ENCODE measurements around the gene RAP1GAP2. TPM values are rescaled to one million over a fixed set of nuclear protein-coding genes. Genes with fewer than 3 reads are reported as not detected.
"Not testable (repeated sequence)": the region's sequence is repeated elsewhere in the genome, so short reads cannot be mapped to it uniquely, and the experiment has no call there.

The RAP1GAP2 gene
- polyA plus RNA-seq, 3 donors = 3.9 to 17.9 (median 4.7) TPM

- H3K27ac ChIP-seq (ENCODE audit: low read depth, low read length) = no peak overlapping the region
- WGBS, 3 donors = 89 to 93% (median 91%) methylated on average over 4 of the region's 4 CpGs
Observed at GRCh38 chr17:2783310-2784030, 12.8 kb upstream of the RAP1GAP2 start.

GRCh38 chr17:2784864-2785263, 11.4 kb upstream of the RAP1GAP2 start:
- no peak overlapping the region for H3K27ac ChIP-seq (ENCODE audit: low read depth, low read length)
- WGBS, 3 donors = 82 to 84% (median 83%) methylated on average over 8 of the region's 8 CpGs

GRCh38 chr17:2785376-2785775, 10.9 kb upstream of the RAP1GAP2 start:
- H3K27ac ChIP-seq (ENCODE audit: low read depth, low read length) = not testable (repeated sequence)
- WGBS, 3 donors = 65 to 70% (median 70%) methylated on average over 12 of the region's 12 CpGs

GRCh38 chr17:2786176-2786881, 9.9 kb upstream of the RAP1GAP2 start:
- WGBS, 3 donors = 20 to 26% (median 23%) methylated on average over 20 to 21 of the region's 21 CpGs
- H3K27ac ChIP-seq (ENCODE audit: low read depth, low read length) = no peak overlapping the region

GRCh38 chr17:2789700-2790099, 6.5 kb upstream of the RAP1GAP2 start:
- WGBS, 3 donors = 44 to 67% (median 60%) methylated on average over 3 of the region's 3 CpGs

GRCh38 chr17:2792366-2793169, 3.7 kb upstream of the RAP1GAP2 start:
- no peak overlapping the region for H3K27ac ChIP-seq (ENCODE audit: low read depth, low read length)
- WGBS, 3 donors = 45 to 64% (median 49%) methylated on average over 24 of the region's 24 CpGs

More at GRCh38 chr17:2789700-2790099, 6.5 kb upstream of the RAP1GAP2 start:
- H3K27ac ChIP-seq (ENCODE audit: low read depth, low read length) = no peak overlapping the region

GRCh38 chr17:2794111-2794803, 2.0 kb upstream of the RAP1GAP2 start:
- H3K27ac ChIP-seq (ENCODE audit: low read depth, low read length) = no peak overlapping the region
- WGBS, 3 donors = 57 to 81% (median 72%) methylated on average over 6 of the region's 6 CpGs

GRCh38 chr17:2795441-2796163, 636 bp upstream of the RAP1GAP2 start:
- no peak overlapping the region for H3K27ac ChIP-seq (ENCODE audit: low read depth, low read length)
- WGBS, 3 donors = 61 to 78% (median 68%) methylated on average over 28 of the region's 28 CpGs

- WGBS, 3 donors = 30 to 81% (median 50%) methylated on average over 14 to 15 of the region's 15 CpGs
- H3K27ac ChIP-seq (ENCODE audit: low read depth, low read length) = no peak overlapping the region
Observed at GRCh38 chr17:2797226-2797625, 988 bp downstream of the RAP1GAP2 start.

- no peak overlapping the region for H3K27ac ChIP-seq (ENCODE audit: low read depth, low read length)
- 56 to 69% (median 64%) methylated on average over 11 of the region's 11 CpGs for WGBS, 3 donors
Observed at GRCh38 chr17:2797637-2798036, 1.4 kb downstream of the RAP1GAP2 start.

GRCh38 chr17:2798188-2798587, 1.9 kb downstream of the RAP1GAP2 start:
- no peak overlapping the region for H3K27ac ChIP-seq (ENCODE audit: low read depth, low read length)
- WGBS, 3 donors = 77 to 83% (median 83%) methylated on average over 11 of the region's 11 CpGs

GRCh38 chr17:2798678-2799077, 2.4 kb downstream of the RAP1GAP2 start:
- 48 to 52% (median 51%) methylated on average over 11 of the region's 11 CpGs for WGBS, 3 donors

GRCh38 chr17:2799653-2800052, 3.4 kb downstream of the RAP1GAP2 start:
- 84 to 89% (median 84%) methylated on average over 6 to 7 of the region's 7 CpGs for WGBS, 3 donors
- no peak overlapping the region for H3K27ac ChIP-seq (ENCODE audit: low read depth, low read length)

More at GRCh38 chr17:2798678-2799077, 2.4 kb downstream of the RAP1GAP2 start:
- no peak overlapping the region for H3K27ac ChIP-seq (ENCODE audit: low read depth, low read length)

GRCh38 chr17:2800367-2800766, 4.1 kb downstream of the RAP1GAP2 start:
- 56 to 64% (median 62%) methylated on average over 11 of the region's 11 CpGs for WGBS, 3 donors
- no peak overlapping the region for H3K27ac ChIP-seq (ENCODE audit: low read depth, low read length)

GRCh38 chr17:2801841-2802240, 5.6 kb downstream of the RAP1GAP2 start:
- no peak overlapping the region for H3K27ac ChIP-seq (ENCODE audit: low read depth, low read length)
- 51 to 73% (median 61%) methylated on average over 6 of the region's 6 CpGs for WGBS, 3 donors

GRCh38 chr17:2802574-2802973, 6.3 kb downstream of the RAP1GAP2 start:
- WGBS, 3 donors = 89 to 94% (median 92%) methylated on average over 8 of the region's 8 CpGs
- H3K27ac ChIP-seq (ENCODE audit: low read depth, low read length) = no peak overlapping the region

GRCh38 chr17:2803386-2803785, 7.1 kb downstream of the RAP1GAP2 start:
- no peak overlapping the region for H3K27ac ChIP-seq (ENCODE audit: low read depth, low read length)
- WGBS, 3 donors = 53 to 81% (median 57%) methylated on average over 14 of the region's 14 CpGs

- 65 to 78% (median 77%) methylated on average over 4 of the region's 4 CpGs for WGBS, 3 donors
Observed at GRCh38 chr17:2803971-2804370, 7.7 kb downstream of the RAP1GAP2 start.

More at GRCh38 chr17:2803971-2804370, 7.7 kb downstream of the RAP1GAP2 start:
- H3K27ac ChIP-seq (ENCODE audit: low read depth, low read length) = no peak overlapping the region

Data from adipose tissue (tissue), 3 donors.